KBM-7 (cell line): ENCODE measurements around the gene NSG2.
"Not testable (repeated sequence)": the region's sequence is repeated elsewhere in the genome, so short reads cannot be mapped to it uniquely, and the experiment has no call there.

Source experiments
- DNase-seq: peaks from one replicate; pipeline ENCODE4 v3.0.0-alpha.2; 2015
- in situ Hi-C: fragments of 300-500 bp; cut with MboI; formaldehyde crosslinking; loops from 2 replicates; pipeline ENCODE4 v1.14.3; 2020; ENCODE audit warnings: low sequenced_read_pairs, low pct_unique_long_range_greater_than_20kb, mixed read lengths

NSG2 gene

GRCh38 chr5:174096619-174097018, 51.1 kb downstream of the NSG2 start:
- in situ Hi-C loops, result no loop called here
- no peak for DNase-seq

GRCh38 chr5:174097486-174098185, 52.1 kb downstream of the NSG2 start:
- in situ Hi-C loops, result no loop called here
- no peak for DNase-seq

- in situ Hi-C loops, result no loop called here
- DNase-seq, result no peak
These were observed 53.2 kb downstream of the NSG2 start for GRCh38 chr5:174098694-174099093.

- in situ Hi-C loops, result no loop called here
- DNase-seq, result no peak
These were observed 55.0 kb downstream of the NSG2 start for GRCh38 chr5:174100490-174100889.

GRCh38 chr5:174101195-174101730, 55.8 kb downstream of the NSG2 start:
- in situ Hi-C loops, result no loop called here
- no peak for DNase-seq

- DNase-seq, in situ Hi-C loops: not testable (repeated sequence)
These were observed 57.1 kb downstream of the NSG2 start for GRCh38 chr5:174102574-174102973.

- no peak for DNase-seq
- in situ Hi-C loops, result no loop called here
These were observed 61.6 kb downstream of the NSG2 start for GRCh38 chr5:174106997-174107655.

- in situ Hi-C loops, result no loop called here
- DNase-seq, result no peak
These were observed 63.2 kb downstream of the NSG2 start for GRCh38 chr5:174108745-174109144.

- no peak for DNase-seq
- in situ Hi-C loops, result no loop called here
These were observed 64.3 kb downstream of the NSG2 start for GRCh38 chr5:174109698-174110260.

GRCh38 chr5:174110310-174110709, 64.8 kb downstream of the NSG2 start:
- in situ Hi-C loops, result no loop called here
- no peak for DNase-seq

GRCh38 chr5:174111287-174111973, 65.9 kb downstream of the NSG2 start:
- no peak for DNase-seq
- in situ Hi-C loops, result no loop called here

- in situ Hi-C loops, result no loop called here
- DNase-seq, result no peak
These were observed 69.7 kb downstream of the NSG2 start for GRCh38 chr5:174115226-174115625.

GRCh38 chr5:174118823-174119467, 73.4 kb downstream of the NSG2 start:
- DNase-seq, result no peak
- in situ Hi-C loops, result no loop called here

- DNase-seq, result no peak
- in situ Hi-C loops, result no loop called here
These were observed 74.0 kb downstream of the NSG2 start for GRCh38 chr5:174119468-174119881.

GRCh38 chr5:174120401-174121005, 75.0 kb downstream of the NSG2 start:
- DNase-seq, result no peak
- in situ Hi-C loops, result no loop called here

GRCh38 chr5:174134545-174134944, 89.0 kb downstream of the NSG2 start:
- in situ Hi-C loops, result no loop called here
- no peak for DNase-seq

- in situ Hi-C loops, result no loop called here
- no peak for DNase-seq
These were observed 94.1 kb downstream of the NSG2 start for GRCh38 chr5:174139623-174140022.

- in situ Hi-C loops, result no loop called here
- no peak for DNase-seq
These were observed 95.0 kb downstream of the NSG2 start for GRCh38 chr5:174140452-174141020.

GRCh38 chr5:174141398-174141797, 95.9 kb downstream of the NSG2 start:
- in situ Hi-C loops, result no loop called here
- DNase-seq, result no peak
